Neuronal stem cell (in vitro differentiated cells): Measurements from ENCODE around the gene IPCEF1.
"Not testable (repeated sequence)": the region's sequence is repeated elsewhere in the genome, so short reads cannot be mapped to it uniquely, and the experiment has no call there.

Experiments used
- DNase-seq: peaks from one replicate; pipeline ENCODE4 v3.0.0-alpha.2; 2013; ENCODE audit warnings: low spot score
- H2AFZ ChIP-seq: one replicate; pipeline ENCODE4 v1.6.1; 2013; ENCODE audit warnings: mild to moderate bottlenecking, low read length, inconsistent platforms
- H2AK5ac ChIP-seq: 2 replicates; pipeline ENCODE4 v1.6.1; 2013; ENCODE audit warnings: low read depth, mild to moderate bottlenecking, inconsistent platforms, low read length, moderate library complexity, mixed read lengths
- H2BK120ac ChIP-seq: 2 replicates; pipeline ENCODE4 v1.6.1; 2013; ENCODE audit warnings: low read depth, mild to moderate bottlenecking, inconsistent platforms, low read length, moderate library complexity, mixed read lengths
- H2BK12ac ChIP-seq: one replicate; pipeline ENCODE4 v1.6.1; 2013; ENCODE audit warnings: low read length, inconsistent platforms
- H2BK15ac ChIP-seq: 2 replicates; pipeline ENCODE4 v1.6.1; 2013; ENCODE audit warnings: mild to moderate bottlenecking, low read length, inconsistent platforms, mixed read lengths
- H2BK5ac ChIP-seq: one replicate; pipeline ENCODE4 v1.6.1; 2013; ENCODE audit warnings: inconsistent platforms, mild to moderate bottlenecking, low read length, moderate library complexity
- H3K14ac ChIP-seq: one replicate; pipeline ENCODE4 v1.6.1; 2013; ENCODE audit warnings: low read length, inconsistent platforms
- H3K18ac ChIP-seq: 2 replicates; pipeline ENCODE4 v1.6.1; 2013; ENCODE audit warnings: low read length, inconsistent platforms
- H3K23ac ChIP-seq: 2 replicates; pipeline ENCODE4 v1.6.1; 2013; ENCODE audit warnings: low read depth, mild to moderate bottlenecking, mixed read lengths, low read length, inconsistent platforms; ENCODE audit not compliant: poor library complexity
- H3K27ac ChIP-seq: replicated peaks from 3 replicates; pipeline ENCODE4 v1.5.1; 2013; ENCODE audit warnings: low read length, inconsistent platforms
- H3K27me3 ChIP-seq, 3 experiments: 2 replicates each; pipeline ENCODE4 v1.6.1; 2013; ENCODE audit warnings: low read length in 3 of 3, mild to moderate bottlenecking in 2 of 3, inconsistent platforms in 1 of 3, low read depth in 1 of 3, mixed read lengths in 1 of 3, moderate library complexity in 1 of 3; ENCODE audit not compliant: control insufficient read depth in 3 of 3, insufficient read depth in 3 of 3
- H3K36me3 ChIP-seq, 2 donors: replicated peaks in 1 of 2; 2 replicates each; pipeline ENCODE4 v1.6.1; 2013; ENCODE audit warnings: low read length in 2 of 2; ENCODE audit not compliant: control insufficient read depth in 2 of 2, insufficient read depth in 2 of 2
- H3K4ac ChIP-seq: 2 replicates; pipeline ENCODE4 v1.6.1; 2013; ENCODE audit warnings: inconsistent platforms, mild to moderate bottlenecking, low read length, moderate library complexity
- H3K4me1 ChIP-seq, 2 donors: 1 replicate in 1 of 2; 2 replicates in 1 of 2; pipeline ENCODE4 v1.6.1; 2013; ENCODE audit warnings: low read length in 2 of 2, low read depth in 1 of 2; ENCODE audit not compliant: control insufficient read depth in 2 of 2, insufficient read depth in 1 of 2
- H3K4me2 ChIP-seq: one replicate; pipeline ENCODE4 v1.6.1; 2013; ENCODE audit warnings: mild to moderate bottlenecking, low read length, inconsistent platforms; ENCODE audit not compliant: insufficient read depth, poor library complexity, severe bottlenecking
- H3K4me3 ChIP-seq, 2 donors: 2 replicates each; pipeline ENCODE4 v1.5.1; 2013; ENCODE audit warnings: low read length in 2 of 2, mild to moderate bottlenecking in 2 of 2, inconsistent platforms in 1 of 2, moderate library complexity in 1 of 2
- H3K79me1 ChIP-seq: one replicate; pipeline ENCODE4 v1.6.1; 2013; ENCODE audit warnings: low read depth, mild to moderate bottlenecking, inconsistent platforms, low read length, moderate library complexity
- H3K9ac ChIP-seq: one replicate; pipeline ENCODE4 v1.6.1; 2013; ENCODE audit warnings: mild to moderate bottlenecking, low read depth, low read length, inconsistent platforms; ENCODE audit not compliant: poor library complexity
- H3K9me3 ChIP-seq, 2 donors: replicated peaks in 1 of 2; 2 replicates each; pipeline versions ENCODE3 to v1.6.1; 2013; ENCODE audit warnings: low read length in 2 of 2, mild to moderate bottlenecking in 2 of 2, inconsistent platforms in 1 of 2, low read depth in 1 of 2, mixed read lengths in 1 of 2, moderate library complexity in 1 of 2; ENCODE audit not compliant: control insufficient read depth in 2 of 2, insufficient read depth in 1 of 2
- H4K8ac ChIP-seq: one replicate; pipeline ENCODE4 v1.6.1; 2013; ENCODE audit warnings: low read depth, mild to moderate bottlenecking, inconsistent platforms, low read length, moderate library complexity
- H4K91ac ChIP-seq: one replicate; pipeline ENCODE4 v1.6.1; 2013; ENCODE audit warnings: low read length, low read depth, mild to moderate bottlenecking, inconsistent platforms; ENCODE audit not compliant: poor library complexity
- WGBS, 2 donors: extraction: QIAGEN DNeasy Blood & Tissue Kit; methylation state at CpG; one replicate each; pipeline ENCODE4 v1.1.7; 2013; ENCODE audit warnings: missing lambda C conversion rate in 2 of 2, mixed read lengths in 1 of 2; ENCODE audit not compliant: insufficient read length in 2 of 2, insufficient replicate concordance in 1 of 2; ENCODE audit errors: extremely low coverage in 2 of 2; 5-methylcytosine and 5-hydroxymethylcytosine counted together

The IPCEF1 gene

GRCh38 chr6:154341871-154342270 lies 14.7 kb downstream of the IPCEF1 start:
- no peak overlapping the region for H2BK120ac ChIP-seq
- H3K27me3 ChIP-seq, result no peaks in the 10 kb centered on the region
- no peak overlapping the region for H2AFZ ChIP-seq
- no peak overlapping the region for H2BK12ac ChIP-seq
- no peak overlapping the region for H3K4ac ChIP-seq
- no peak overlapping the region for H4K8ac ChIP-seq
- H3K4me3 ChIP-seq, result no peak overlapping the region
- no peak overlapping the region for H3K18ac ChIP-seq
- no peaks in the 10 kb centered on the region for H3K36me3 ChIP-seq
- peaks cover 0 to 2% of the 10 kb centered on the region in 2 donors for H3K4me1 ChIP-seq
- no peaks in the 10 kb centered on the region for H3K79me1 ChIP-seq
- H3K14ac ChIP-seq, result no peak overlapping the region
- H4K91ac ChIP-seq, result no peak overlapping the region
- H3K9me3 ChIP-seq, result no peaks in the 10 kb centered on the region
- no peak overlapping the region for H3K23ac ChIP-seq
- DNase-seq, result no peak
- no peak overlapping the region for H2BK15ac ChIP-seq
- WGBS, 2 donors, result no CpG with 5 or more reads among the region's 5 CpGs
- no peak overlapping the region for H3K27ac ChIP-seq
- no peak overlapping the region for H2BK5ac ChIP-seq
- no peak overlapping the region for H3K9ac ChIP-seq
- no peak overlapping the region for H2AK5ac ChIP-seq
- no peak overlapping the region for H3K4me2 ChIP-seq

DNA sequence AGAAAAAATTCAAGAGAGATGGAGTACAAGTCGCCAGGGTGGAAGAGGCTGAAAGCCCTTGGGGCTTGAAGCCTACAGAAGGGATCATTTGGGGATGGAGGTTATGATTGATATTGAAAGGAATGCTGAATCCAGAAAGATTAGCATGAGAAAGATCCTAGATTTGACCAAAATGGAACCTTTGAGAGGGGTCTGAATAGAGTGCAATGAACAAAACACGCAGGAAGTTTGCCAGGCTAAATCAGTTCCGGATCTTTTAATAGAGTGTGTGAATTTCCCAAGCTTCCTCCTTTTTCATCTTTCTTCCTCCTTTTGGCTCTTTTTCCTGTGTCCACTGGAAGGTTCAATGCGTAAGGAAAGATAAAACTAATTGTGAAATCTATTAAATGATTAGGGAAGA lies 15.3 kb downstream of the IPCEF1 start:
- Histone ChIP-seq H3K18ac (no peak overlapping the region), H2AK5ac (no peak overlapping the region), H4K91ac (no peak overlapping the region), H3K4me2 (no peak overlapping the region), H3K27me3 (no peaks in the 10 kb centered on the region), H3K14ac (no peak overlapping the region), H2BK15ac (no peak overlapping the region), H3K79me1 (no peaks in the 10 kb centered on the region), H3K4me1 (peaks cover 0 to 2% of the 10 kb centered on the region in 2 donors), H2BK12ac (no peak overlapping the region), H4K8ac (no peak overlapping the region), H2BK5ac (no peak overlapping the region), H3K27ac (no peak overlapping the region), H3K4ac (no peak overlapping the region), H3K4me3 (no peak overlapping the region), H2AFZ (peak overlapping the region; percentile 24), H2BK120ac (no peak overlapping the region), H3K9me3 (no peaks in the 10 kb centered on the region), H3K9ac (no peak overlapping the region), H3K23ac (no peak overlapping the region), H3K36me3 (no peaks in the 10 kb centered on the region)
- no peak for DNase-seq
- WGBS, 2 donors, result no CpG with 5 or more reads among the region's 4 CpGs

DNA sequence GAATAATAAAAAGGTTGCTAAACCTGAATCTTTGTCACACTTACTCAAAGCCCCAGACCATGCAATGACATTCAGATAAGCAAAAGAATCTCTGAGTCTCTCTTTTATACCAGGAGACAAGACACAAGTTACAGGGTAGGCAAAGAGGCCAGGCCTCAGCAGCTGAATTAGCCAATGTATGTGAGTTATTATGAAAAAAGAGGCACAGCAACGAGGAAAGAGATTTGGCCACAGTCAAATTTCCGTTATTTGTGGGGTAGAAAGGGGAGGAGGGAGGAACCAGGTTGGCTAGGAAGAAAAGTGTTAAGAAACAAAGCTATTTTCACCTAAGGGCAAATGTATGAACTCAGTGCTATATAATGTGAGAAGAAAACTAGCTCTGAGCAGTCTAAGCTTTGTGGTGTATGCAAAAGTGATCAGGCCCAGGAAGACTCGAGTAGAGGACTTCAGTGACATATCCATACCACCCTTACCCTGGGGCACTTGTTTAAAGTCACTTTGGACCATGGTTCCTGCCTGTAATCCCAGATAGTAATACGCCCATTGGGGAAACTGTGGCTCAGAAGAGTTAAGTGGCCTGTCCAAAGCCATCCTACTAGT lies 19.1 kb downstream of the IPCEF1 start:
- no CpG with 5 or more reads among the region's 4 CpGs for WGBS, 2 donors
- Histone ChIP-seq H3K27me3 (no peaks in the 10 kb centered on the region), H2BK120ac (no peak overlapping the region), H3K4me1 (peaks cover 0 to 2% of the 10 kb centered on the region in 2 donors), H3K4ac (no peak overlapping the region), H3K4me3 (no peak overlapping the region), H2BK12ac (no peak overlapping the region), H2BK5ac (no peak overlapping the region), H3K14ac (no peak overlapping the region), H3K9me3 (no peaks in the 10 kb centered on the region), H3K9ac (no peak overlapping the region), H3K36me3 (no peaks in the 10 kb centered on the region), H3K18ac (no peak overlapping the region), H3K27ac (no peak overlapping the region), H3K79me1 (no peaks in the 10 kb centered on the region), H3K23ac (no peak overlapping the region), H2AK5ac (no peak overlapping the region), H4K91ac (no peak overlapping the region), H3K4me2 (no peak overlapping the region), H2BK15ac (no peak overlapping the region), H2AFZ (no peak overlapping the region), H4K8ac (no peak overlapping the region)
- DNase-seq, result no peak

DNA sequence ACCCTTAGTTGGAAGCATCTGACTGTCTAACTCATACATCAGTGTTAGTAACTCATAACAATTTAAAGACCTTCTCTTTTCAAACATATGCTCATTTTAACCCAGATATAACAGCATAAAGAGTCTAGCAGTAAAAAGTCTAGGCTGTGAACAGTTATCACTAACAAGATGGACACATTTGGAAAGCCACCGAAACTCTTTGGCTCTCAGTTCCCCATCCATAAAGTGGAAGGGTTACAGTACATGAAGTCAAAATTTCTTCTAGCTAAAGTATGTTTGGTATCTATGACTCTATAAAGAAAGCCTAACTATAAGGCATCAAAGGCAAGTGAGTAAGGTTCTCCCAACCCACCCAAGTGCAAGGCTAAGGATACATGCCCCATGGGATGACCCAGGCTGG lies 22.5 kb downstream of the IPCEF1 start:
- H3K14ac ChIP-seq, H2BK15ac ChIP-seq, H2AFZ ChIP-seq, H2AK5ac ChIP-seq, H2BK12ac ChIP-seq, H3K79me1 ChIP-seq, H2BK120ac ChIP-seq, H3K18ac ChIP-seq, H3K23ac ChIP-seq, H4K8ac ChIP-seq, H3K36me3 ChIP-seq, H3K4me2 ChIP-seq, H3K4me1 ChIP-seq, H4K91ac ChIP-seq, H3K9ac ChIP-seq, H2BK5ac ChIP-seq, H3K4me3 ChIP-seq, H3K4ac ChIP-seq, H3K9me3 ChIP-seq, H3K27me3 ChIP-seq, DNase-seq, H3K27ac ChIP-seq: not testable (repeated sequence)
- WGBS, 2 donors, result no CpG with 5 or more reads among the region's 1 CpG
